Cardiac fibroblast (primary cell): ENCODE measurements around the gene PBX3.
"Not testable (repeated sequence)": the region's sequence is repeated elsewhere in the genome, so short reads cannot be mapped to it uniquely, and the experiment has no call there.

ENCODE experiments used
- DNase-seq, 2 donors: peaks; one replicate each; pipeline versions ENCODE4 v3.0.0 to v3.0.0-alpha.2; 2010; ENCODE audit warnings: low read depth in 2 of 2
- H3K4me3 ChIP-seq, 2 donors: replicated peaks in 1 of 2; 1 replicate in 1 of 2; 2 replicates in 1 of 2; pipeline ENCODE4 v1.5.1; 2011; ENCODE audit warnings: low read depth in 2 of 2, low read length in 2 of 2, mild to moderate bottlenecking in 2 of 2, moderate library complexity in 1 of 2
- CTCF ChIP-seq: IDR thresholded peaks from one replicate; pipeline ENCODE4 v1.5.1; 2011; ENCODE audit warnings: low read depth, mild to moderate bottlenecking, low read length, inconsistent platforms

Gene PBX3

GRCh38 chr9:125767349-125767748 lies 20.2 kb downstream of the PBX3 start:
- TF ChIP-seq CTCF, result no peak
- DNase-seq, result no peak
- H3K4me3 ChIP-seq, result no peak overlapping the region

GRCh38 chr9:125768803-125769202 lies 21.6 kb downstream of the PBX3 start:
- no peak for TF ChIP-seq CTCF
- no peak overlapping the region for H3K4me3 ChIP-seq
- no peak for DNase-seq

GRCh38 chr9:125771037-125771436 lies 23.9 kb downstream of the PBX3 start:
- H3K4me3 ChIP-seq, result no peak overlapping the region
- TF ChIP-seq CTCF, result no peak
- no peak for DNase-seq

GRCh38 chr9:125772740-125773139 lies 25.6 kb downstream of the PBX3 start:
- no peak for DNase-seq
- TF ChIP-seq CTCF, result no peak
- no peak overlapping the region for H3K4me3 ChIP-seq

GRCh38 chr9:125774106-125774505 lies 26.9 kb downstream of the PBX3 start:
- no peak for TF ChIP-seq CTCF
- H3K4me3 ChIP-seq, result no peak overlapping the region
- no peak for DNase-seq

GRCh38 chr9:125776789-125777188 lies 29.6 kb downstream of the PBX3 start:
- not testable (repeated sequence) for DNase-seq, H3K4me3 ChIP-seq

- not testable (repeated sequence) for H3K4me3 ChIP-seq, DNase-seq
These were observed 31.5 kb downstream of the PBX3 start for GRCh38 chr9:125778538-125779219.

GRCh38 chr9:125779220-125779565 lies 32.0 kb downstream of the PBX3 start:
- not testable (repeated sequence) for DNase-seq, H3K4me3 ChIP-seq
